ENCODE measurements around the gene BGLAP. TPM values are rescaled to one million over a fixed set of nuclear protein-coding genes. Genes with fewer than 3 reads are reported as not detected.
A peak's percentile ranks its signal among the peaks of the same experiment; 100 is the strongest.

The BGLAP gene
- total and polyA plus RNA-seq, 2 of the 13 experiments (the other 11 are each of a cell fraction or from before 2014, with no cell fraction given): 0.62 to 1.6 TPM

DNA sequence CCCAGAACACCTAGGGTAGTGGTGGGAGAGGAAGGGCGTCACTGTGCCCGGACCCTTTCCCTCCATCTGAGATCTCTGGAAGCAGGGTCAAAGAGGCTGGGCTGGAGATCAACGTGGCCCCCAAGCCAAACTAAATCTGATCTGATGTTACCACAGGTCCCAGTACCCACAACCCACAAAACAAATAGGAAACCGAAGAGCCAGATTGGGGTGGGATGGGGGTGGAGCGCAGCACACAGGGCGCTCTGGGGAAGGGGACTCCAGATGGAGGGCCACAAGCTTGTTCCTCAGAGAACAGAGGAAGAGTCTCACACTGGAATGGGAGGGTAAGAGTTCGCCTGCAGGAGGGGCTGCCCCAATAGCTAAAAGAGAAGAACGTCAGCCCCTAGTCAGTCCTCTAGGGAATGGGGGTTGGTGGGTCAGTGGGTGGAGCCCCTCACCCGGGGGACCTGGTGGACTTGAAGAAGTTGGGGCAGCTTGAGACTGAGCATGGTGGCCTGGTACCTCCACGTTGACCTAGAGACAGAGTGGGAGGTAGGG lies 4.3 kb downstream of the BGLAP start (continued):
- TF ChIP-seq, protein P1, sequence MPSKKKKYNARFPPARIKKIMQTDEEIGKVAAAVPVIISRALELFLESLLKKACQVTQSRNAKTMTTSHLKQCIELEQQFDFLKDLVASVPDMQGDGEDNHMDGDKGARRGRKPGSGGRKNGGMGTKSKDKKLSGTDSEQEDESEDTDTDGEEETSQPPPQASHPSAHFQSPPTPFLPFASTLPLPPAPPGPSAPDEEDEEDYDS (CRISPR knock-in tag; IDR thresholded peaks at IDR 0.05): no peak
- TF ChIP-seq, protein P2, sequence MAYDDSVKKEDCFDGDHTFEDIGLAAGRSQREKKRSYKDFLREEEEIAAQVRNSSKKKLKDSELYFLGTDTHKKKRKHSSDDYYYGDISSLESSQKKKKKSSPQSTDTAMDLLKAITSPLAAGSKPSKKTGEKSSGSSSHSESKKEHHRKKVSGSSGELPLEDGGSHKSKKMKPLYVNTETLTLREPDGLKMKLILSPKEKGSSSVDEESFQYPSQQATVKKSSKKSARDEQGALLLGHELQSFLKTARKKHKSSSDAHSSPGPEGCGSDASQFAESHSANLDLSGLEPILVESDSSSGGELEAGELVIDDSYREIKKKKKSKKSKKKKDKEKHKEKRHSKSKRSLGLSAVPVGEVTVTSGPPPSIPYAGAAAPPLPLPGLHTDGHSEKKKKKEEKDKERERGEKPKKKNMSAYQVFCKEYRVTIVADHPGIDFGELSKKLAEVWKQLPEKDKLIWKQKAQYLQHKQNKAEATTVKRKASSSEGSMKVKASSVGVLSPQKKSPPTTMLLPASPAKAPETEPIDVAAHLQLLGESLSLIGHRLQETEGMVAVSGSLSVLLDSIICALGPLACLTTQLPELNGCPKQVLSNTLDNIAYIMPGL (CRISPR knock-in tag; IDR thresholded peaks at IDR 0.05; ENCODE audit: borderline replicate concordance in 1 of 2, low read depth in 1 of 2): 0 out of 4 replicates have a peak, but pooled peaks of 1 of the 2 experiments have one; percentile 0
- TF ChIP-seq, protein P3, sequence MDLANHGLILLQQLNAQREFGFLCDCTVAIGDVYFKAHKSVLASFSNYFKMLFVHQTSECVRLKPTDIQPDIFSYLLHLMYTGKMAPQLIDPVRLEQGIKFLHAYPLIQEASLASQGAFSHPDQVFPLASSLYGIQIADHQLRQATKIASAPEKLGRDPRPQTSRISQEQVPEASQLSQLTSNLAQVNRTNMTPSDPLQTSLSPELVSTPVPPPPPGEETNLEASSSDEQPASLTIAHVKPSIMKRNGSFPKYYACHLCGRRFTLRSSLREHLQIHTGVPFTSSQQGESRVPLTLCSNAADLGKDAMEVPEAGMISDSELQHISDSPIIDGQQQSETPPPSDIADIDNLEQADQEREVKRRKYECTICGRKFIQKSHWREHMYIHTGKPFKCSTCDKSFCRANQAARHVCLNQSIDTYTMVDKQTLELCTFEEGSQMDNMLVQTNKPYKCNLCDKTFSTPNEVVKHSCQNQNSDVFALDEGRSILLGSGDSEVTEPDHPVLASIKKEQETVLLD (CRISPR knock-in tag; IDR thresholded peaks at IDR 0.05; ENCODE audit: low read depth): no peak
- TF ChIP-seq, protein P4, sequence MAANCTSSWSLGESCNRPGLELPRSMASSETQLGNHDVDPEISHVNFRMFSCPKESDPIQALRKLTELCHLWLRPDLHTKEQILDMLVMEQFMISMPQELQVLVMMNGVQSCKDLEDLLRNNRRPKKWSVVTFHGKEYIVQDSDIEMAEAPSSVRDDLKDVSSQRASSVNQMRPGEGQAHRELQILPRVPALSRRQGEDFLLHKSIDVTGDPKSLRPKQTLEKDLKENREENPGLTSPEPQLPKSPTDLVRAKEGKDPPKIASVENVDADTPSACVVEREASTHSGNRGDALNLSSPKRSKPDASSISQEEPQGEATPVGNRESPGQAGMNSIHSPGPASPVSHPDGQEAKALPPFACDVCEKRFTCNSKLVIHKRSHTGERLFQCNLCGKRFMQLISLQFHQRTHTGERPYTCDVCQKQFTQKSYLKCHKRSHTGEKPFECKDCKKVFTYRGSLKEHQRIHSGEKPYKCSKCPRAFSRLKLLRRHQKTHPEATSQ (CRISPR knock-in tag; IDR thresholded peaks at IDR 0.05; ENCODE audit: borderline replicate concordance): no peak
- TF ChIP-seq, protein P5, sequence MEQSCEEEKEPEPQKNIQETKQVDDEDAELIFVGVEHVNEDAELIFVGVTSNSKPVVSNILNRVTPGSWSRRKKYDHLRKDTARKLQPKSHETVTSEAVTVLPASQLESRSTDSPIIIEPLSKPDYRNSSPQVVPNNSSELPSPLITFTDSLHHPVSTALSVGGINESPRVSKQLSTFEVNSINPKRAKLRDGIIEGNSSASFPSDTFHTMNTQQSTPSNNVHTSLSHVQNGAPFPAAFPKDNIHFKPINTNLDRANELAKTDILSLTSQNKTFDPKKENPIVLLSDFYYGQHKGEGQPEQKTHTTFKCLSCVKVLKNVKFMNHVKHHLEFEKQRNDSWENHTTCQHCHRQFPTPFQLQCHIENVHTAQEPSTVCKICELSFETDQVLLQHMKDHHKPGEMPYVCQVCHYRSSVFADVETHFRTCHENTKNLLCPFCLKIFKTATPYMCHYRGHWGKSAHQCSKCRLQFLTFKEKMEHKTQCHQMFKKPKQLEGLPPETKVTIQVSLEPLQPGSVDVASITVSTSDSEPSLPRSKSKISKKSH (CRISPR knock-in tag; IDR thresholded peaks at IDR 0.05; ENCODE audit: borderline replicate concordance): no peak
- no peak for TF ChIP-seq RARA (CRISPR knock-in tag; IDR thresholded peaks at IDR 0.05)
- no peak for TF ChIP-seq DR1 (CRISPR knock-in tag; IDR thresholded peaks at IDR 0.05)
- no peak for TF ChIP-seq CREM (IDR thresholded peaks at IDR 0.05)
- TF ChIP-seq CREM (CRISPR knock-in tag; IDR thresholded peaks at IDR 0.05): no peak
- no peak for TF ChIP-seq HNRNPK (IDR thresholded peaks at IDR 0.05; ENCODE audit: low read depth, low read length, poor library complexity, severe bottlenecking)
- TF ChIP-seq PAX8 (CRISPR knock-in tag; IDR thresholded peaks at IDR 0.05; ENCODE audit: borderline replicate concordance): no peak
- TF ChIP-seq SCMH1 (CRISPR knock-in tag; IDR thresholded peaks at IDR 0.05; ENCODE audit: borderline replicate concordance): no peak
- TF ChIP-seq REPIN1 (CRISPR knock-in tag; IDR thresholded peaks at IDR 0.05; ENCODE audit: borderline replicate concordance, low read depth): no peak

Measured in HepG2 (cell line).